Measurements from ENCODE around the gene LRFN2. TPM values are rescaled to one million over a fixed set of nuclear protein-coding genes. Genes with fewer than 3 reads are reported as not detected.

LRFN2 gene
- total RNA-seq, 2 donors from 2014 or later: not detected

DNA sequence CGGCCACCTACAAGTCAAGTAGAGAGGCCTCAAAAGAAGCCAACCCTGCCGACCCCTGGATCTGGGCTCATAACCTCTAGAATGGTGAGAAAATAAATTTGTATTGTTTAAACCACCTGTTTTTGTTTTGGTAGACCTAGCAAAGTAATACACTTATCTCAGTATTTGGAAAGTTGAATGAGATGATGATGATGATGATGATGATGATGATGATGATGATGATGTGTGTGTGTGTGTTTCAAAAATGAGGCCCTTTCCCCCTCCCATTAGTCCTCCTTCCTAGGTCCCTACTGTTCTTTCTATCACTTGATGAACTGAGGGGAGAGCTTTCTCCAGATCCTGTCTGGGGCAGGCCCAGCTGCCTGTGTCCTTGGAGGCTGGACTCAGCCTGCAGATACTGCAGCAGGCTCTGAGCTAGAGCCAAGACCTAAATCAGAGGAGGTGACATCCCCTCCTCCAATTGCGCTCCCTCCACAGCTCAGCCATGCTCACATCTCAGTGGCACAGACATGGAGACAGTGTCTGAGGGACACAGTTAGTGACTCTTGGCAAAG, 120.1 kb downstream of the LRFN2 start:
- H3K36me3 ChIP-seq: no peaks in the 10 kb centered on the region
- H3K27me3 ChIP-seq (replicated peaks; ENCODE audit: insufficient read depth): no peaks in the 10 kb centered on the region
- H3K9me3 ChIP-seq: no peaks in the 10 kb centered on the region
- no peak overlapping the region for H3K4me3 ChIP-seq
- TF ChIP-seq, protein P1, sequence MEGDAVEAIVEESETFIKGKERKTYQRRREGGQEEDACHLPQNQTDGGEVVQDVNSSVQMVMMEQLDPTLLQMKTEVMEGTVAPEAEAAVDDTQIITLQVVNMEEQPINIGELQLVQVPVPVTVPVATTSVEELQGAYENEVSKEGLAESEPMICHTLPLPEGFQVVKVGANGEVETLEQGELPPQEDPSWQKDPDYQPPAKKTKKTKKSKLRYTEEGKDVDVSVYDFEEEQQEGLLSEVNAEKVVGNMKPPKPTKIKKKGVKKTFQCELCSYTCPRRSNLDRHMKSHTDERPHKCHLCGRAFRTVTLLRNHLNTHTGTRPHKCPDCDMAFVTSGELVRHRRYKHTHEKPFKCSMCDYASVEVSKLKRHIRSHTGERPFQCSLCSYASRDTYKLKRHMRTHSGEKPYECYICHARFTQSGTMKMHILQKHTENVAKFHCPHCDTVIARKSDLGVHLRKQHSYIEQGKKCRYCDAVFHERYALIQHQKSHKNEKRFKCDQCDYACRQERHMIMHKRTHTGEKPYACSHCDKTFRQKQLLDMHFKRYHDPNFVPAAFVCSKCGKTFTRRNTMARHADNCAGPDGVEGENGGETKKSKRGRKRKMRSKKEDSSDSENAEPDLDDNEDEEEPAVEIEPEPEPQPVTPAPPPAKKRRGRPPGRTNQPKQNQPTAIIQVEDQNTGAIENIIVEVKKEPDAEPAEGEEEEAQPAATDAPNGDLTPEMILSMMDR (IDR thresholded peaks at IDR 0.05): no peak
- no peak overlapping the region for H3K27ac ChIP-seq
- no peak for DNase-seq (ENCODE audit: low spot score)
- no peak for ATAC-seq (ENCODE audit: insufficient number of reproducible peaks, low FRiP score, low read depth)
- H3K4me1 ChIP-seq (ENCODE audit: control insufficient read depth in 1 of 2, low read depth in 2 of 2): no peaks in the 10 kb centered on the region

DNA sequence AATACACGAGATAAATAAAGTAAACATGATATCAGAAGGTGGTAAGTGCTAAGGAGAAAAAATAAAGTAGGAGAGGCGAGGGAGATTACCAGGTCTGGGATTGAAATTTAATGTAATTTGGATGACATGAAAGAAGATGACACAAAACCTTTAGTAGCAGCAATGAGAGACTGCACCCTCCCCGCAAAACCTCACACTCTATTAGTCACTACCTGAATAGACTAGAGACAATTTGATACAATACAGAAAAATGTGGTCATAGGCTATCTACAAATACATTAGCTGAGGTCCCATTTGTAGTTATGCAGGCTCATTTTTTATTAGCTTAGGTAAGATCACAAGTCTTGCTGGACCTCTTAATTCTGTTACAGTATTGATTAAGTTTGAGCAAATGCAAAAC, 125.5 kb downstream of the LRFN2 start:
- ATAC-seq (ENCODE audit: insufficient number of reproducible peaks, low FRiP score, low read depth) (no peak), DNase-seq (ENCODE audit: low spot score) (no peak)
- Histone ChIP-seq H3K4me3 (no peak overlapping the region), H3K36me3 (no peaks in the 10 kb centered on the region), H3K4me1 (ENCODE audit: control insufficient read depth in 1 of 2, low read depth in 2 of 2) (no peaks in the 10 kb centered on the region), H3K27ac (no peak overlapping the region), H3K9me3 (no peaks in the 10 kb centered on the region), H3K27me3 (replicated peaks; ENCODE audit: insufficient read depth) (no peaks in the 10 kb centered on the region)
- TF ChIP-seq, protein P1 (IDR thresholded peaks at IDR 0.05): no peak

DNA sequence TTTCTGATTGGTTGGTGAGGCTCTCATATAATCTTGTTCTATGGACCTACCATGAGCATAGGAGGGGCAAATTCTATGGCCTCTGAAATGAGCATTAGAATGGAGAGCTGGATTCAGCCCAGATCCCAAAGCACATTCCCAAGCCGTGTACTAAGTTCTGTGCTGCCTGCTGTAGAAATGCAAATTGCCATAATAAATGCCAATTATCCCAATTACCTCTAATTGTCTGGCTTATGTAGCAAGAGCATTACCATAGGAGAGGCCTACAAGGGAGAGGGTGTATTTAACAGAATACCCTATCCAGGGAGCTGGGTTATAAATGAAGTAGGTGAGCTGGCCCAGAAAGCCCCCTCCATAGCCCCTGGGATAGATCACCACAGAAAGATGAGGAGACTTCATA, 126.8 kb downstream of the LRFN2 start:
- no peak for ATAC-seq (ENCODE audit: insufficient number of reproducible peaks, low FRiP score, low read depth)
- no peaks in the 10 kb centered on the region for H3K4me1 ChIP-seq (ENCODE audit: control insufficient read depth in 1 of 2, low read depth in 2 of 2)
- H3K9me3 ChIP-seq: no peaks in the 10 kb centered on the region
- no peak for DNase-seq (ENCODE audit: low spot score)
- H3K4me3 ChIP-seq: no peak overlapping the region
- no peaks in the 10 kb centered on the region for H3K27me3 ChIP-seq (replicated peaks; ENCODE audit: insufficient read depth)
- no peaks in the 10 kb centered on the region for H3K36me3 ChIP-seq
- no peak overlapping the region for H3K27ac ChIP-seq
- TF ChIP-seq, protein P1 (IDR thresholded peaks at IDR 0.05): no peak

DNA sequence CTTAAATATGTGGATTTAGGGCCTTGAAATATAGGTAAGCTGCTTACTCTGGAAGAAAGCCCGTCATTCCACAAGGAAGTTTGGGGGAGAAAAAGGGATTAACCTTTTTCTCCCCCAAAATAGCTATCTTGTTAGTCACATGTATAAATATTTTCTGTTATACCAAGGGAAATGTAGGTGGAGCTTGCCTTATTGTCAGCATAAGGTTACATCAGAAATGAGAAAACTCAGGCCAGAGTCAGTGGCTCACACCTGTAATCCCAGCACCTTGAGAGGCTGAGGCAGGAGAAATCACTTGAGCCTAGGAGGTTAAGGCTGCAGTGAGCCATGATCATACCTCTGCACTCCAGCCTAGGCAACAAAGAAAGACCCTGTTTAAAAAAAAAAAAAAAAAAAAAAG, 129.9 kb downstream of the LRFN2 start:
- no peaks in the 10 kb centered on the region for H3K4me1 ChIP-seq (ENCODE audit: control insufficient read depth in 1 of 2, low read depth in 2 of 2)
- H3K27ac ChIP-seq: no peak overlapping the region
- TF ChIP-seq, protein P1 (IDR thresholded peaks at IDR 0.05): no peak
- ATAC-seq (ENCODE audit: insufficient number of reproducible peaks, low FRiP score, low read depth): no peak
- no peaks in the 10 kb centered on the region for H3K36me3 ChIP-seq
- DNase-seq (ENCODE audit: low spot score): no peak
- H3K4me3 ChIP-seq: no peak overlapping the region
- no peaks in the 10 kb centered on the region for H3K9me3 ChIP-seq
- H3K27me3 ChIP-seq (replicated peaks; ENCODE audit: insufficient read depth): no peaks in the 10 kb centered on the region

DNA sequence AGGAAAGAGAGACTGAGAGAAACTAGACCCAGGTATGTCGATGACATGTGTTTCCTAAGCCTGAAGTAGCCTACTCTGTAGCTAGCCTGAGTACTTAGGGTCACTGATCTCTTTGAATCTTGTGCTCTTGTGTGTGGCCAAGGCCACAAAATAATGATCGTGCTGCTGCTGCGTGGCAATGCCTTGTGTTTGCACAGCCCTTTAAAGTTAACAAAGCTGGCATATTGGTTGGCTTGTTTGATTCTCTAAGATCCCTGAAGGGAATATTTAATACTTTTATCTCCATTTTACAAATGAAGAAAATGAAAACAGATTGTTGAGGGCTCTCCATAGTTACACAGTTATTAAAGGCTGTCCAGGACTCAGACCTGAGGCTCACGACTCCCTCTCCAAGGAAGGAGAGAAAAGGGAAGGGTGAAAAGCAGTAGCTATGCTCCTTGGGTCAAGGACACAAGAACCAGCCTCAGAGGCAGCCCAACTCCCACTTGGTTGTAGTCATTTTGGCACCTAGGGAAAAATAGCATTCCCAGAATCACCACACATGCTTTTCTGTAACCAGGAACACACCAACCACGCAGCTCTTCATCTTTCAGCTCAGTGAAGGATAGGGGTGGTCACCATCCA, 130.7 kb downstream of the LRFN2 start:
- Histone ChIP-seq H3K9me3 (no peaks in the 10 kb centered on the region), H3K27me3 (replicated peaks; ENCODE audit: insufficient read depth) (no peaks in the 10 kb centered on the region), H3K4me3 (no peak overlapping the region), H3K27ac (no peak overlapping the region), H3K4me1 (ENCODE audit: control insufficient read depth in 1 of 2, low read depth in 2 of 2) (no peaks in the 10 kb centered on the region), H3K36me3 (no peaks in the 10 kb centered on the region)
- ATAC-seq (ENCODE audit: insufficient number of reproducible peaks, low FRiP score, low read depth) (no peak), DNase-seq (ENCODE audit: low spot score) (no peak)
- TF ChIP-seq, protein P1 (IDR thresholded peaks at IDR 0.05): no peak

Data from thoracic aorta (tissue), 2 donors.